Progenitor cell of endocrine pancreas (in vitro differentiated cells): Measurements from ENCODE around the gene NLRP4. TPM values are rescaled to one million over a fixed set of nuclear protein-coding genes. Genes with fewer than 3 reads are reported as not detected.

ENCODE experiments used
- DNase-seq: peaks from one replicate; pipeline ENCODE4 v3.0.0; 2021; ENCODE audit warnings: low spot score; ENCODE audit not compliant: unreplicated experiment
- H3K27ac Mint-ChIP-seq: 2 replicates; pipeline ENCODE4 v1.8.0; 2021; ENCODE audit warnings: mild to moderate bottlenecking, moderate library complexity, mixed read lengths
- H3K27me3 Mint-ChIP-seq: 2 replicates; pipeline ENCODE4 v1.8.0; 2021; ENCODE audit warnings: mixed read lengths
- H3K36me3 Mint-ChIP-seq: 2 replicates; pipeline ENCODE4 v1.8.0; 2022; ENCODE audit warnings: mixed read lengths; ENCODE audit not compliant: insufficient read depth
- H3K4me1 Mint-ChIP-seq: 2 replicates; pipeline ENCODE4 v1.8.0; 2021; ENCODE audit warnings: low read depth, mixed read lengths
- H3K4me3 Mint-ChIP-seq: 2 replicates; pipeline ENCODE4 v1.8.0; 2021; ENCODE audit warnings: low read depth, mild to moderate bottlenecking, moderate library complexity, mixed read lengths
- H3K9me3 Mint-ChIP-seq: 2 replicates; pipeline ENCODE4 v1.8.0; 2021; ENCODE audit warnings: low read depth, mixed read lengths
- CTCF ChIP-seq: fragments of 200-600 bp; sonication (generic); IDR thresholded peaks from one replicate; pipeline ENCODE4 v1.5.0; 2021; ENCODE audit warnings: antibody characterized with exemption, mild to moderate bottlenecking; ENCODE audit not compliant: unreplicated experiment
- total RNA-seq: library from RNA; stranded (reverse); gene quantifications from 2 replicates; pipeline ENCODE4 v1.2.1, GENCODE V29; 2021

NLRP4 gene
- total RNA-seq, 1 donor from 2014 or later = not detected

GRCh38 chr19:55857149-55857548, 20.8 kb downstream of the NLRP4 start:
- H3K4me3 Mint-ChIP-seq = no peak overlapping the region
- DNase-seq = no peak
- H3K9me3 Mint-ChIP-seq = peaks cover 52% of the 10 kb centered on the region
- no peak overlapping the region for H3K27ac Mint-ChIP-seq
- H3K36me3 Mint-ChIP-seq = no peaks in the 10 kb centered on the region
- no peaks in the 10 kb centered on the region for H3K27me3 Mint-ChIP-seq
- no peak for TF ChIP-seq CTCF
- no peaks in the 10 kb centered on the region for H3K4me1 Mint-ChIP-seq

DNA sequence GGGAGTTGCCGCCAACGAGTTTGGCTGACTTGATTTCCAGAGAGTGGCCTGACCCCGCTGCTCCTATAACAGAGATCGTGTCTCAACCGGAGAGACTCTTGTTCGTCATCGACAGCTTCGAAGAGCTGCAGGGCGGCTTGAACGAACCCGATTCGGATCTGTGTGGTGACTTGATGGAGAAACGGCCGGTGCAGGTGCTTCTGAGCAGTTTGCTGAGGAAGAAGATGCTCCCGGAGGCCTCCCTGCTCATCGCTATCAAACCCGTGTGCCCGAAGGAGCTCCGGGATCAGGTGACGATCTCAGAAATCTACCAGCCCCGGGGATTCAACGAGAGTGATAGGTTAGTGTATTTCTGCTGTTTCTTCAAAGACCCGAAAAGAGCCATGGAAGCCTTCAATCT, 21.6 kb downstream of the NLRP4 start:
- H3K27ac Mint-ChIP-seq = no peak overlapping the region
- no peak overlapping the region for H3K4me3 Mint-ChIP-seq
- H3K9me3 Mint-ChIP-seq = peaks cover 50% of the 10 kb centered on the region
- no peak for TF ChIP-seq CTCF
- H3K4me1 Mint-ChIP-seq = no peaks in the 10 kb centered on the region
- H3K36me3 Mint-ChIP-seq = no peaks in the 10 kb centered on the region
- DNase-seq = no peak
- H3K27me3 Mint-ChIP-seq = no peaks in the 10 kb centered on the region

DNA sequence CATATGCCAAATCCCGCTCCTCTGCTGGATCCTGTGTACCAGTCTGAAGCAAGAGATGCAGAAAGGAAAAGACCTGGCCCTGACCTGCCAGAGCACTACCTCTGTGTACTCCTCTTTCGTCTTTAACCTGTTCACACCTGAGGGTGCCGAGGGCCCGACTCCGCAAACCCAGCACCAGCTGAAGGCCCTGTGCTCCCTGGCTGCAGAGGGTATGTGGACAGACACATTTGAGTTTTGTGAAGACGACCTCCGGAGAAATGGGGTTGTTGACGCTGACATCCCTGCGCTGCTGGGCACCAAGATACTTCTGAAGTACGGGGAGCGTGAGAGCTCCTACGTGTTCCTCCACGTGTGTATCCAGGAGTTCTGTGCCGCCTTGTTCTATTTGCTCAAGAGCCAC, 22.1 kb downstream of the NLRP4 start:
- no peak for DNase-seq
- Mint-ChIP-seq H3K9me3 (peaks cover 49% of the 10 kb centered on the region), H3K36me3 (no peaks in the 10 kb centered on the region), H3K27me3 (no peaks in the 10 kb centered on the region), H3K4me1 (no peaks in the 10 kb centered on the region), H3K27ac (no peak overlapping the region), H3K4me3 (no peak overlapping the region)
- no peak for TF ChIP-seq CTCF

GRCh38 chr19:55858969-55859368, 22.6 kb downstream of the NLRP4 start:
- no peak for TF ChIP-seq CTCF
- no peak for DNase-seq
- H3K4me1 Mint-ChIP-seq = no peaks in the 10 kb centered on the region
- no peak overlapping the region for H3K4me3 Mint-ChIP-seq
- no peak overlapping the region for H3K27ac Mint-ChIP-seq
- no peaks in the 10 kb centered on the region for H3K27me3 Mint-ChIP-seq
- H3K36me3 Mint-ChIP-seq = no peaks in the 10 kb centered on the region
- H3K9me3 Mint-ChIP-seq = peaks cover 45% of the 10 kb centered on the region

DNA sequence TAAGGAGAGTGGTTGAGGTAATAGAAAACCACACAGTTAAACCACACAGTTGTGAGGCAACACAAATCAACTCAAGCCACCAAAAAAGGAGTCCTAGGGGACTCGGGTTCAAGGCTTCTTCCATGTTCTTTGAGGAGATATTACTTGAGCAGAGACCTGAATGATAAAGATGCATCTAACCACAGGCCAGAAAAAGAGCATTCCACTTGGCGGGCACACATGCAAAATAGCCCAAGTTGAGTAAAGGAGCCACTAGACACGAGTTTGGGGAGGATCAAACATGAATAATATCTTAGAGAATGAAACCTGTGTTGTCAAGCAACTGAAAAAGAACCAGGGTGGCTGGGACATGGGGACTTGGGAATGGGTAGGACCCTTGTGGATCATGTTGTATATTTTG, 30.2 kb downstream of the NLRP4 start:
- Mint-ChIP-seq H3K9me3 (peaks cover 54% of the 10 kb centered on the region), H3K27ac (no peak overlapping the region), H3K4me1 (no peaks in the 10 kb centered on the region), H3K4me3 (no peak overlapping the region), H3K36me3 (peaks cover 5% of the 10 kb centered on the region), H3K27me3 (no peaks in the 10 kb centered on the region)
- no peak for DNase-seq
- no peak for TF ChIP-seq CTCF
